Immature natural killer cell (primary cell): ENCODE measurements around the gene NELL1. TPM values are rescaled to one million over a fixed set of nuclear protein-coding genes. Genes with fewer than 3 reads are reported as not detected.
"Not testable (repeated sequence)": the region's sequence is repeated elsewhere in the genome, so short reads cannot be mapped to it uniquely, and the experiment has no call there.

Experiments
- DNase-seq, 3 donors: peaks; one replicate each; pipeline ENCODE4 v3.0.0; 2022; ENCODE audit warnings: mixed read lengths in 1 of 3
- H3K27ac Mint-ChIP-seq, 6 donors: one replicate each; pipeline ENCODE4 v1.8.0; 2020; ENCODE audit warnings: mixed read lengths in 6 of 6, mild to moderate bottlenecking in 5 of 6, inconsistent platforms in 4 of 6, moderate library complexity in 3 of 6
- H3K27me3 Mint-ChIP-seq, 3 donors: one replicate each; pipeline ENCODE4 v1.8.0; 2020 to 2021; ENCODE audit warnings: low read depth in 3 of 3, mild to moderate bottlenecking in 3 of 3, mixed read lengths in 3 of 3, moderate library complexity in 3 of 3, inconsistent platforms in 1 of 3
- H3K36me3 Mint-ChIP-seq, 3 donors: one replicate each; pipeline ENCODE4 v1.8.0; 2020; ENCODE audit warnings: mixed read lengths in 3 of 3, inconsistent platforms in 2 of 3, mild to moderate bottlenecking in 2 of 3
- H3K4me1 Mint-ChIP-seq, 2 donors: one replicate each; pipeline ENCODE4 v1.8.0; 2020; ENCODE audit warnings: inconsistent platforms in 2 of 2, mild to moderate bottlenecking in 2 of 2, mixed read lengths in 2 of 2, moderate library complexity in 1 of 2
- H3K4me3 Mint-ChIP-seq, 5 donors: one replicate each; pipeline ENCODE4 v1.8.0; 2020; ENCODE audit warnings: mild to moderate bottlenecking in 5 of 5, mixed read lengths in 5 of 5, inconsistent platforms in 3 of 5, moderate library complexity in 3 of 5
- H3K9me3 Mint-ChIP-seq, 6 donors: one replicate each; pipeline ENCODE4 v1.8.0; 2020; ENCODE audit warnings: mild to moderate bottlenecking in 6 of 6, mixed read lengths in 6 of 6, inconsistent platforms in 4 of 6, moderate library complexity in 3 of 6
- polyA plus RNA-seq, 3 donors: library from polyadenylated mRNA; unstranded; fragments of 300-500 nt; fragmentation: Illumina TruSeq; gene quantifications; one replicate each; pipeline ENCODE4 v1.2.3, GENCODE V29; 2021

The NELL1 gene
- polyA plus RNA-seq, 3 donors from 2014 or later, result not detected

GRCh38 chr11:20835561-20835960, 166.2 kb downstream of the NELL1 start:
- H3K4me3 Mint-ChIP-seq, result no peak overlapping the region
- peaks cover 0 to 2% (median 0%) of the 10 kb centered on the region in 3 donors for H3K27me3 Mint-ChIP-seq
- H3K27ac Mint-ChIP-seq, result no peak overlapping the region
- peaks cover 0 to 10% (median under 1%) of the 10 kb centered on the region in 6 donors for H3K9me3 Mint-ChIP-seq
- H3K4me1 Mint-ChIP-seq, result no peaks in the 10 kb centered on the region
- H3K36me3 Mint-ChIP-seq, result no peaks in the 10 kb centered on the region
- no peak for DNase-seq

DNA sequence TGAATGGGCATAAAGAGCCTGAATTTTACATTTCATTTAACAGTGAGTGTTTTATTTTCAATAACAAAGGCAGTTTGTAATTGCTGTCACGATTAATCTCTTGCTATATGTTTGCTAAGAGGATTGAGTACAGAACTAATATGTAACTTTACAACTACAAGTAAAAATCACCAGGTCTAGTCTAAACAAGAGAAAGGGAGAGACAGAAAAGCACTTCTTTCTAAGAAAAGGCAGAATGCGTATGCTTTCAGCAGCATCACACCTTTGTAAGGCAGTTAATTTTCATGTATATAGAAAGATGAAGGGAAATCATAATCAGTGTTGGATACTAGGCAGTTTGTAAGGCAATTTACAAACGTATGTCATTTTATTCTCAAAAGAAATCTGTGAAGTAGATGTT, 169.8 kb downstream of the NELL1 start:
- DNase-seq, result no peak
- Mint-ChIP-seq H3K36me3 (no peaks in the 10 kb centered on the region), H3K27ac (no peak overlapping the region), H3K4me3 (no peak overlapping the region), H3K27me3 (peaks cover 0 to 3% (median 0%) of the 10 kb centered on the region in 3 donors), H3K9me3 (peaks cover 0 to 10% (median 0%) of the 10 kb centered on the region in 6 donors), H3K4me1 (no peaks in the 10 kb centered on the region)

- Mint-ChIP-seq H3K36me3 (no peaks in the 10 kb centered on the region), H3K4me1 (no peaks in the 10 kb centered on the region), H3K4me3 (no peak overlapping the region), H3K9me3 (peaks cover 0 to 10% (median 0%) of the 10 kb centered on the region in 6 donors), H3K27me3 (peaks cover 0 to 3% (median 0%) of the 10 kb centered on the region in 3 donors), H3K27ac (no peak overlapping the region)
- DNase-seq, result no peak
Observed at GRCh38 chr11:20840341-20840740, 171.0 kb downstream of the NELL1 start.

DNA sequence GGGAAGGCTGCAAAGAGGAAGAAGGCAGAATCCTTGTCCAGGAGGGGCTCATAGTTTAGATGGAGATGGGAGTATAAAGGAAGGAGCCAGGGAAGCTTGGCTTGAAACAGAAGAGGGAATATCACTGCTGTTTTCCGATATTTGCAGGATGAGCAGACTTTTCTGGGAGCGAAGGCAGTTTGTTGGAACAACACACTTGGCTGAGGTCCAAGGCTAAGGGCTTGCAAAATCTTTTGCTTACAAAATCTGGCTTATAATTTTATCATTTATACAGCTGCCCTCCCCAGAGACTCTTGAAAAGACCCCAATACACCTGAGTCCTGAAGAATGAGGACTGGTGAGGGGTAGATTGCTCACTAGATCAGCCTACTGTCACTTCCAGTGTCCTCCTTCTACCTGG, 174.8 kb downstream of the NELL1 start:
- H3K27me3 Mint-ChIP-seq, result peaks cover 0 to 1% (median 0%) of the 10 kb centered on the region in 3 donors
- DNase-seq, result no peak
- H3K4me3 Mint-ChIP-seq, result no peak overlapping the region

GRCh38 chr11:20844630-20845029, 175.2 kb downstream of the NELL1 start:
- no peak overlapping the region for H3K4me3 Mint-ChIP-seq
- H3K36me3 Mint-ChIP-seq, result no peaks in the 10 kb centered on the region
- H3K27ac Mint-ChIP-seq, result no peak overlapping the region
- H3K9me3 Mint-ChIP-seq, result peaks cover 0 to 19% (median 4%) of the 10 kb centered on the region in 6 donors
- no peaks in the 10 kb centered on the region for H3K4me1 Mint-ChIP-seq
- no peak for DNase-seq
- peaks cover 0 to 1% (median 0%) of the 10 kb centered on the region in 3 donors for H3K27me3 Mint-ChIP-seq

More for the DNA sequence above, 174.8 kb downstream of the NELL1 start:
- Mint-ChIP-seq H3K27ac (no peak overlapping the region), H3K4me1 (no peaks in the 10 kb centered on the region), H3K36me3 (no peaks in the 10 kb centered on the region), H3K9me3 (peaks cover 0 to 15% (median 2%) of the 10 kb centered on the region in 6 donors)

GRCh38 chr11:20854215-20854955, 185.0 kb downstream of the NELL1 start:
- H3K9me3 Mint-ChIP-seq, result peaks cover 0 to 22% (median 6%) of the 10 kb centered on the region in 6 donors
- no peak overlapping the region for H3K4me3 Mint-ChIP-seq
- no peak overlapping the region for H3K27ac Mint-ChIP-seq
- no peaks in the 10 kb centered on the region for H3K36me3 Mint-ChIP-seq
- no peak for DNase-seq
- H3K4me1 Mint-ChIP-seq, result no peaks in the 10 kb centered on the region
- H3K27me3 Mint-ChIP-seq, result no peaks in the 10 kb centered on the region

- H3K36me3 Mint-ChIP-seq, result peaks cover 0 to 4% (median 0%) of the 10 kb centered on the region in 3 donors
- H3K4me1 Mint-ChIP-seq, result no peaks in the 10 kb centered on the region
- H3K9me3 Mint-ChIP-seq, result peaks cover 0 to 27% (median 9%) of the 10 kb centered on the region in 6 donors
- no peak overlapping the region for H3K27ac Mint-ChIP-seq
- peaks cover 0 to 3% (median 0%) of the 10 kb centered on the region in 3 donors for H3K27me3 Mint-ChIP-seq
- no peak overlapping the region for H3K4me3 Mint-ChIP-seq
- DNase-seq, result no peak
Observed at GRCh38 chr11:20861322-20861721, 191.9 kb downstream of the NELL1 start.

DNA sequence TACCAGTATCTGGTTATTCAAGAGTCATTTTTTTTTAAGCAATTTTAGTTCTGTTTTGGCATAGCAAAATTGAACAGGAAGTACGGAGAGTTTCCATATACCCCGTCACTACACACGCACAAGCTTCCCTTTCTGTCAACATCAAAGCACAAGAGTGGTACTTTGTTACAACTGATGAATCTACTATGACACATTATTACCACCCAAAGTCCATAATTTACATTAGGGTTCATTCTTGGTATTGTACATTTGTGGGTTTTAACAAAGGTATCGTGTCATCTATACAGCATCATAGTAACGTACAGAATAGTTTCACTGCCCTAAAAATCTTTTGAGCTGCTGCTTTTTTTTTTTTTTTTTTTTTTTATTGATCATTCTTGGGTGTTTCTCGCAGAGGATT, 192.9 kb downstream of the NELL1 start:
- not testable (repeated sequence) for H3K27ac Mint-ChIP-seq, DNase-seq, H3K4me1 Mint-ChIP-seq, H3K36me3 Mint-ChIP-seq, H3K27me3 Mint-ChIP-seq, H3K4me3 Mint-ChIP-seq
- H3K9me3 Mint-ChIP-seq, result peaks cover 0 to 29% (median 7%) of the 10 kb centered on the region in 6 donors

GRCh38 chr11:20864628-20865027, 195.2 kb downstream of the NELL1 start:
- H3K4me3 Mint-ChIP-seq, result no peak overlapping the region
- no peak overlapping the region for H3K27ac Mint-ChIP-seq
- peaks cover 0 to 29% (median 8%) of the 10 kb centered on the region in 6 donors for H3K9me3 Mint-ChIP-seq
- no peaks in the 10 kb centered on the region for H3K4me1 Mint-ChIP-seq
- peaks cover 0 to 4% (median 0%) of the 10 kb centered on the region in 3 donors for H3K27me3 Mint-ChIP-seq
- DNase-seq, result no peak
- peaks cover 0 to 4% (median 0%) of the 10 kb centered on the region in 3 donors for H3K36me3 Mint-ChIP-seq

GRCh38 chr11:20865161-20865560, 195.8 kb downstream of the NELL1 start:
- H3K4me3 Mint-ChIP-seq, result no peak overlapping the region
- no peak overlapping the region for H3K27ac Mint-ChIP-seq
- H3K9me3 Mint-ChIP-seq, result peaks cover 0 to 29% (median 8%) of the 10 kb centered on the region in 6 donors
- peaks cover 0 to 4% (median 0%) of the 10 kb centered on the region in 3 donors for H3K36me3 Mint-ChIP-seq
- no peaks in the 10 kb centered on the region for H3K4me1 Mint-ChIP-seq
- DNase-seq, result no peak
- H3K27me3 Mint-ChIP-seq, result peaks cover 0 to 4% (median 0%) of the 10 kb centered on the region in 3 donors

GRCh38 chr11:20869123-20869522, 199.7 kb downstream of the NELL1 start:
- Mint-ChIP-seq H3K9me3 (peaks cover 2 to 29% (median 6%) of the 10 kb centered on the region in 6 donors), H3K4me1 (no peaks in the 10 kb centered on the region), H3K27ac (no peak overlapping the region), H3K27me3 (peaks cover 0 to 4% (median 0%) of the 10 kb centered on the region in 3 donors), H3K36me3 (peaks cover 0 to 4% (median 0%) of the 10 kb centered on the region in 3 donors), H3K4me3 (no peak overlapping the region)
- no peak for DNase-seq

DNA sequence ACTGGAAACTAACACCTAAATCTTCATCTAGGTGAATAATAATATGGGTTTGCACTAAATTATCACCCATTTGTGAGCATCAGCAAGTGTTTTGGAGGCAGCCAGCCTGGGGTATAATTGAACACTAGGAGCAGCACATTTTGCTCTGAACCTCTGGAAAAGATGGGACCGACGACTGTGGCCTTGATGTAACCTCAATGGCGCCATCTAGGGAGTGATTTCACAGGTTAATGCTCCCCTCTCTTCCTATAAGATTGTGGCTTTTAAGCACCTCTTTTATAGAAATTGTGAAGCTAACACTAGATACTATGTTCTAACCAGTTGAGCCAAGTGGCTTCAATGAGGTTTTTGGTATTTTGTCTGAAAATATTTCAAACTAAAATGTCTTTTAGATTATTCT, 203.7 kb downstream of the NELL1 start:
- Mint-ChIP-seq H3K4me1 (no peaks in the 10 kb centered on the region), H3K27me3 (no peaks in the 10 kb centered on the region), H3K27ac (no peak overlapping the region), H3K4me3 (no peak overlapping the region), H3K36me3 (peaks cover 0 to 3% (median 0%) of the 10 kb centered on the region in 3 donors), H3K9me3 (peaks cover 0 to 10% (median 5%) of the 10 kb centered on the region in 6 donors)
- DNase-seq, result no peak

GRCh38 chr11:20874358-20874757, 205.0 kb downstream of the NELL1 start:
- H3K36me3 Mint-ChIP-seq, result peaks cover 0 to 6% (median 0%) of the 10 kb centered on the region in 3 donors
- H3K4me1 Mint-ChIP-seq, result no peaks in the 10 kb centered on the region
- H3K27ac Mint-ChIP-seq, result no peak overlapping the region
- H3K27me3 Mint-ChIP-seq, result peaks cover 0 to 4% (median 1%) of the 10 kb centered on the region in 3 donors
- peaks cover 2 to 14% (median 8%) of the 10 kb centered on the region in 6 donors for H3K9me3 Mint-ChIP-seq
- no peak for DNase-seq
- H3K4me3 Mint-ChIP-seq, result no peak overlapping the region

DNA sequence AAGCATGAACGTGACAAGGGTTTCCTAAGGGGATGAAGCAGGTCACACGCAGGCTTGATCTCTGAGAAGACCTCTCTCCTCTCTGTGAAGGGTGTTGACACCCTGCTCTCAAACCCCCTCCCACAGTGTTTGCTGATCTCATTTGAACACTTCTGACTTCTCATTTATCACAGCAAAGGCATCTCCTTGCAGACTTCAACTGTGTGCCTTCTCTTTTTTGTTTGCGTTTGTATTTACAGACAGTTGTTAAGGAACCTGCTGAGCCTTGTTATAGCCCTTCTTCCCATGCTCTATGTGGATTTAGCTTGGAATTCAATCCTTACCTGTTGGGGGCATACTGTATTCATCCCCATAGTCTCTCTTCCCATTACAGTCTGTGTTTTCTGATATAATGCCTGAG, 206.5 kb downstream of the NELL1 start:
- Mint-ChIP-seq H3K27me3 (peaks cover 0 to 4% (median 1%) of the 10 kb centered on the region in 3 donors), H3K4me3 (no peak overlapping the region), H3K27ac (no peak overlapping the region), H3K4me1 (no peaks in the 10 kb centered on the region), H3K9me3 (peaks cover 3 to 14% (median 8%) of the 10 kb centered on the region in 6 donors), H3K36me3 (peaks cover 0 to 6% (median 0%) of the 10 kb centered on the region in 3 donors)
- no peak for DNase-seq
